GM18517 (cell line): ENCODE measurements around the gene MESP2.

Source experiments
- ATAC-seq: cut with Tn5 transposase; IDR thresholded peaks from one replicate; pipeline ENCODE4 v1.9.1; 2021; ENCODE audit warnings: mild to moderate bottlenecking, moderate library complexity; ENCODE audit not compliant: unreplicated experiment

Gene MESP2

GRCh38 chr15:89755701-89756100 lies 20.4 kb upstream of the MESP2 start:
- no peak for ATAC-seq

GRCh38 chr15:89756897-89757296 lies 19.2 kb upstream of the MESP2 start:
- no peak for ATAC-seq

DNA sequence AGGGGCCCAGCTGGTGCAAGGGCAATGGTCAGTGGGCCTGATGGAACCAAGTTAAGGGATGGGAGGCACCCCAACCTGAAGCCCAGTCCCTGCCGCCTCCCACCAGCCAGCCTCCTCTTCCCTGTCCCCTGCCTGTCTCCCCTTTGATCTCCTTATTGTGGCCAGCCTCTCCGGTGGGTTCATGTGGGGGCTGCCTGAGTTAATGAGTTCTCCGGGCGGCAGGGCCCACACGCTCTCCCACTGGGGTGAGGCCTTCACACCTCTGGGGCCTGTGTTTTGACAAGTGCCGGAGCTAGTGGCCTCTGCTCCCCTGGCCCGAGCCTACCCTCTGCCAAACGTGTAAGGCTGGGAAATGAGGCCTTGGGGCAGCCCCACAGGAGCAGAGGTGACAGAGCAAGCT lies 17.8 kb upstream of the MESP2 start:
- ATAC-seq = no peak

- ATAC-seq = no peak
These were observed 17.2 kb upstream of the MESP2 start for GRCh38 chr15:89758981-89759380.

DNA sequence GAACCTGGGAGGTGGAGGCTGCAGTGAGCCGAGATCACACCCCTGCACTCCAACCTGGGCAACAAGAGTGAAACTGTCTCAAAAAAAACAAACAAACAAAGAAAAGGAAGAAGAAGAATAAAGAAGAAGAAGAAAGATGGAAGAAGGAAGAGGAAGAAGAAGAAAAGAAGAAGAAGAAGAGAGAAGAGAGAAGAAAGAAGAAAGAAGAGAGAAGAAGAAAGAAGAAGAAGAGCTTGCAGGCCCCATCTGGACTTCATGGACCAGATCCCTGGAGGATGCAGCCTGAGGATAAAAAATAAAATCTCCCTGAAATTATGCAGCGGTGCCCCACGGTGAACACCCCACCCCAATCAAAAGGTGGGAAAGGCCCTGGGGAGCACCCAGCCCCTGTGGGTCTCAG lies 16.3 kb upstream of the MESP2 start:
- no peak for ATAC-seq

DNA sequence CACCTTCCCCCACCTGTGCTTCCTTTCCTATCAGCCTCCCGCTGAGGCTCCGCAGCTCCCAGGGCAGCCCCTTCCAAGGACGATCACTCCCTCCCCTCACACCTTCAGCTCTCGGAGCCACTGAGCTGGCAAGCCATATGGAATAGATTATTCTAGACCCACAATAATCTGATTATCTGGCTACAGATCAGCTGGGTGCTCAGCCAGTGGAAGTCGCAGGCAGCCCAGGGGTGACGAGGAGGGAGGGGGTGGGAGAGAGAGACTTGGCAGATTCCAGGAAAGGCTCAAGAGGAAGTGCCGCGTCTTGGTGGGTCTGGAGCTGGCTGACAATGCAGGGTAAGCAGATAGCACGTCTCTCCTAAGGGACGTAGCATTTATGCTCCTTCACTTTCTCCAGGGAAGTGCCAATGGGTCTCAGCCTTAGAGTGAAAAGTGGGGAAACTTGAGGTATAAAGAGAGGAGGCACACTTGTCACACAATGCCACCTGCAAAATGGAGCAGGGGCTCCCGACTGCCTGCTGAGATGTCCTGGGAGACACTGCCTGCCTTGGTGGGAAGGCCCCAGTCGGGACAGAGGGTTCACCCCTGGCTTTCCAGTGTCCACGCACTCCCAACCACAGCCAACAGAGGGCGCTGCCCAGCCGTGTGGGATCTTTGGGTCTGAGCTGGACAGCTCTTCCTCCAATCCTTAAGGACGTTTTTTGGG lies 15.7 kb upstream of the MESP2 start:
- ATAC-seq = no peak

DNA sequence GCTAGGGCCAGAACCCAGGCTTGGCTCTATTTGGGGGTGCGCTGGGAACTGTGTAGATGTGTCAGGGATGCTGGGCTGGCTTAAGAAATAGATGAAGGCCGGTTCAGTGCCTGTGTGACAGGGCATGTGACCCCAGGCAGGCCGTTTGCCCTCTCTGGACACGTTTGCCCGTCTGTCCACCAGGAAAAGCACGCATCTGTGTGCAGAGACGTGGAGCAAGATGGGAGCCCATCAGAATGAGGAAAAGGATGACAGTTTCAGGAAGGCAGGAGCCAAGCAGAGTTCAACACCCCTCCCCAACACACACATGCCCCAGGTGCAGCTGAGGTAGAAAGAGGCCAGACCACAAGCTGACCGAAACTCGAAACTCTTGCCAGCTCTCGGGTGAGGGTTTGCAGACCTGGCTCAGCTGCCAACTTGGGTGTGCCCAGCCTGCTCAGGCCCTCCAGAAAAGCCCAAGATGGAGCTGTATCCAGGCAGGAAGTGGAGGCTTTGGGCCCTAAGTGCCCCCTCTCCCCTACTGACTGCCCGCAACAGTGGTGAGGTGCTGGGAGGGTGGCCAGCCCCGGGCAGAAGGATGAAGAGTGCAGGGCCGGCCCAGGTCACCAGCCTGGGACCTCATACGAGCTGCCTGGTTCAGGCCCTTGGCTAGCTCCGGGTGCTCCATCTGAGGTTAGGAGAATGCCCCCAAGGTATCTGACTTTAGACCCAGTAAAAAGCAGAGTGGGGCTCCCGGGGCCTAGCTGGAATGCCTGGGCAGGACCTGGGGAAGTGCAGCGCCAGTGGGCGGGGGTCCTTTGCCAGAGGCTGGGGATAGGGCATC lies 14.9 kb upstream of the MESP2 start:
- ATAC-seq = no peak

DNA sequence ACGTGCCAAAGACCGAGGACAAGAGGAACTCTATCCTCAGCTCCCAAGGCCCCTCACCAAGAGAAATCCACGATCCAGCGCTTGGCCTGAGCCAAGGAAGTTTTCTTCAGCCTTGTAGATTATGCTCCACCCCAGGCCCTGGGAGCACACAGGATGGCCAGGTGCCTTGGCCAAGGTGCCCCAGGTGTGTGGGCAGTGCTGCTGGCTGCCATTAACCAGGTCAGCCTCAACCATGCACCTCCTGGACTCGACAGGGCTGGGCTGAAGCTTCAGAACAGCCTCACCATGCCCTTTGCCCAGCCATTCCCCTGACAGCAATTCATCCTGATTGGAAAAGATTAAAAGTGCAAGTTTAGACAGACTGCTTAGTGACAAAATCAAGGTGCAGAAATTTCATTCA lies 14.2 kb upstream of the MESP2 start:
- ATAC-seq = no peak

DNA sequence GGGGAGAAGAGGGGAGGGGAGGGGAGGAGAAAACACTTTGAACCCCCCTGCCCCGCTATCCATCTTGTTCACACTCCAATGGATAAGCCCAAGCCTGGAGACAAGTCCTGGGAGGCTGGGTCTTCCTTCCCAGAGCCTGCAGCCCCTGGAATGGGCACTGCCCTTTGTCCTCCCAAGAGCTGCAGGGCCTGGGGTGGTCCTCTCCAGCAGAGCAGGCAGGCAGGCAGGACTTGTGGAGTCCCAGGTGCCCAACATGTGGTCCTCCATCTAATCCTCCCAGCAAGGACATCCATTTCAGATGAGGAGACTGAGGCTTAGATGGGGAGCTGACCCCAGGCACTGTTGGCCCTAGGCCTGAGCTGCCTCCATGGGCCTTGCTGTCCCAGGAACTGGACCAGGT lies 10.4 kb upstream of the MESP2 start:
- ATAC-seq = no peak

GRCh38 chr15:89766357-89767311 lies 9.5 kb upstream of the MESP2 start:
- no peak for ATAC-seq

- ATAC-seq = no peak
These were observed 8.7 kb upstream of the MESP2 start for GRCh38 chr15:89767411-89767915.

DNA sequence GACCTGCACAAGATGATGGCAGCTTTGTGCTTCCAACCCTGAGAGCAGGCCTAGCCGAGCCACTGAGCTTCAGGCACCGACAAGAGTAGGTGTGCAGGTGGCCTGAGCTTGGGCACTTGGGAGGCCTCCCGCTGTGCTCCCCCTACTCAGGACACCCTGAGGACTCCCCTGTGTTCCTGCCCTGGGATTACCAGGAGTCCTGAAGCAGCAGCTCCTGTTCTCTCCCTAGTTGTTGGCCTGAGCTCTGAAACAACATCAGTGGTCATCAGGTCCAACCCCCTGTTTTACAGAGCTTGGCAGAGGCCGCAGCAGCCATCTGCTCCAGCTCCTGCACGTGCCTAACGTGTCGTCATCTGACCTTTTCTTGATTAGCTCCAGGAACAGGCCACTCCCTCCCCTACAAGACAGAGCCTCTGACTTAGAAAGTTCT lies 8.0 kb upstream of the MESP2 start:
- no peak for ATAC-seq

DNA sequence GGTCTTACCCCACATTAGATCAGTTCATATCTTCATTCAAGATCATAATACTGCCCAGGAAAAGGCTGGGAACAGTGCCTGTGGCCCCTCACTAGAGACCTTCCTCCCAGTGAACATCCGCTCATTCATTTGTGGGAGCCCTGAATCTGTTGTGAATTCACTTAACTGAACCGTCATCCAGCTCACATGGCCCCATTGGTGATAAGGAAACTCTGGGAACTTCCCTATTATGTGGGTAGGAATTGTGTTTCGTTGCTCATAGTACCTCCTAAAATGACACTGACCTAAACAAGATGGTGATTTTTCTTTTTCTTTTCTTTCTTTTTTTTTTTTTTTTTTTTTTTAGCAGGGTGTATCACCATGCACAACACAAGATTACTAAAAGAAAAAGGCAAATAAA lies 6.8 kb upstream of the MESP2 start:
- ATAC-seq = no peak

GRCh38 chr15:89770041-89770440 lies 6.1 kb upstream of the MESP2 start:
- ATAC-seq = no peak

DNA sequence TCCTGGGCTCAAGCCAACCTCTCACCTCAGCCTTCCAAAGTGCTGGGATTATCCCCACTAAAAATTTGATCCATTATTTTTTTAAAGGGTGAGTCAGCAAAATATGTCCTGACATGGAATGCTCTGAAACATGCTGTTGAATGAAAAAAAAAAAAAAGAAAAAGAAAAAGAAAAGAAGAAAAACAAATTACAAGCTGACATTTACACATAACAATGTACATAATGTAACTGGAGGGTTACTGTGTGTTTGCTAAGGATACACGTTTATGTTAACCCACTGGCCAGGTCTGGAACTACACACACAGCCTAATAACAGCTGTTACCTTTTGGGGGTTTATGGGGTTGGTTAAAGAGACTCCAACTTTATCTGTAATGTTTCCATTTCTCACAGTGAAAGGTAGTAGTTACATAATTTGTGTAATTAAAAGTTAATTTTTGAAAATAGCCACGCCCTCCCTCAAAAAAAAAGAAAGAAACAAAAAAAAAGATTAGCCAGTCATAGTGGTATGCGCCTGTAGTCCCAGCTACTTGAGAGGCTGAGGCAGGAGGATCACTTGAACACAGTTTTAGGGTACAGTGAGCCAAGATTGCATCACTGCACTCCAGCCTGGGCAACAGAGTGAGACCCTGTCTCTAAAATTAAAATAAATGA lies 3.1 kb upstream of the MESP2 start:
- ATAC-seq = no peak

- ATAC-seq = no peak
These were observed 1.6 kb upstream of the MESP2 start for GRCh38 chr15:89774492-89774891.

DNA sequence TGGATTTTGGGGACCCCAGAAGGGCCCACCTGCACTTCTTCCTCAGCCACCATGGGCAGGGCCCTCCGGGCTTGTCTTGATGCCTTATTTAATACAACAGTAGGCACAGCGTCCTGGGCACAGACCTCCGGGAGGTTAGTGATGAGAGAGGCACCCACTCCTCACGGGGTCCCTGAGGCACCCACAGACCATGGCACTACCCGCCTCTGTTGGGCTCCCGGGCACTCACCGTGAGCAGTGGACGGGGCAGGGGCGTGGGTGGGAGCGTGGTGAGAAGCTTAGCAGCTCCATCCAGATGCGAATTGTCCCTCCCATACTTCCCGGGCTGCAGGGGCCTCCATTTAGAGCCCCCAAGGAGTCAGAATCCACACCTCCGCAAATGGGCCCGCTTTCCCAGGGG lies 317 bp upstream of the MESP2 start:
- ATAC-seq = no peak

GRCh38 chr15:89777073-89777751 lies 1.1 kb downstream of the MESP2 start:
- no peak for ATAC-seq

DNA sequence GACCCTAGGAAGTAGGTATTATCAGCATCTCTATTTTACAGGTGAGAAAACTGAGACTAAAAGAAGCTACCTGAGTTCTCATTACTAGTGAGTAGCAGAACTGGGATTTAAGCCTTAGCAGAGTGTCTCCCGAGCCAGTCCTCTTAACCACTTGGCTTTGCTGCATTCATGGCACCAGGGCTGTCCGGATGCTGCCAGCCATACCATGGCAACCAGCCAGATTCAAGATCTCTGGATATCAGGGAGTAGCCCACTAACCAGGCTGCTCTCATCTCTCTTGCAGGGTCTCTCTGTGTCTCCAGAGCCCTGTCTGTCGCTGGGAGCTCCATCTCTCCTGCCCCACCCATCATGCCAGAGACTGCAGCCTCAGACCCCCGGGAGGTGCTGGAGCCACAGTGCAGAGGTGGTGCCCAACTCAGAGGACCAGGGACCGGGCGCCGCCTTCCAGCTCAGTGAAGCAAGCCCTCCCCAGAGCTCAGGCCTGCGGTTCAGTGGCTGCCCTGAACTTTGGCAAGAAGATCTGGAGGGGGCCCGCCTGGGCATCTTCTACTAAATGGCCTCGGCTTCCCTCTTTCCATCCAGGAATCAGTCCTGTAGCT lies 1.7 kb downstream of the MESP2 start:
- ATAC-seq = no peak

GRCh38 chr15:89778861-89779260 lies 2.7 kb downstream of the MESP2 start:
- no peak for ATAC-seq
